CD4-positive, alpha-beta T cell treated with Interleukin-12 subunit alpha and Interleukin-12 subunit beta, for 1 hour (primary cell): ENCODE data around the gene SCN7A.
"Not testable (repeated sequence)": the region's sequence is repeated elsewhere in the genome, so short reads cannot be mapped to it uniquely, and the experiment has no call there.

ENCODE experiments used
- DNase-seq: peaks from one replicate; pipeline ENCODE4 v3.0.0-alpha.2; 2020

The SCN7A gene

DNA sequence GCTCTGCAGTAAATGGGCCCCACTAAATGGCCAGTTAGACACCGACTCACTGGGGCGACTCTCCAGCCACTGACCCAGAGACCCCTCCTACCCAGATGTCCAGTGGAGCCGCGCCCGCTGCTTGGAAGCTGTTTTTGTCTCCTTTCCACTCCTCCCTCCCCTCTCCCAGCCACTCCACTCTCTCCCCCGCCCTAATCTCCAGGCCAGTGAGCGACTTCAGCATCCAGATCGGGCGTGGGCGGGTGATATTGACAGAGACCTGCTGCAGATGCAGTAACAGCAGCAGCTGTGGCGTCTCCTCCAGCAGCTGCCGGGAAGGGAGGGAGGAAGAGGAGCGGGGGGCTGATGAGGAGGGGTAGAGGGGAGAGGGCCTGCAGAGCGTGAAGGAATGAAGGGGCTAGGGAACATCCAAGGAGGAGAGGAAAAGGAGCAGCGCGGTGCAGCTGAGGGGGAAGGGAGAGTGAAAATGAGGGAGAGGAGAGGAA lies at the start of gene SCN7A:
Gene SCN7A (minus strand): TSS at position 110 of the 485 bp plus-strand sequence. CDS start 16,553 bp downstream, outside the sequence.
- no peak for DNase-seq

DNA sequence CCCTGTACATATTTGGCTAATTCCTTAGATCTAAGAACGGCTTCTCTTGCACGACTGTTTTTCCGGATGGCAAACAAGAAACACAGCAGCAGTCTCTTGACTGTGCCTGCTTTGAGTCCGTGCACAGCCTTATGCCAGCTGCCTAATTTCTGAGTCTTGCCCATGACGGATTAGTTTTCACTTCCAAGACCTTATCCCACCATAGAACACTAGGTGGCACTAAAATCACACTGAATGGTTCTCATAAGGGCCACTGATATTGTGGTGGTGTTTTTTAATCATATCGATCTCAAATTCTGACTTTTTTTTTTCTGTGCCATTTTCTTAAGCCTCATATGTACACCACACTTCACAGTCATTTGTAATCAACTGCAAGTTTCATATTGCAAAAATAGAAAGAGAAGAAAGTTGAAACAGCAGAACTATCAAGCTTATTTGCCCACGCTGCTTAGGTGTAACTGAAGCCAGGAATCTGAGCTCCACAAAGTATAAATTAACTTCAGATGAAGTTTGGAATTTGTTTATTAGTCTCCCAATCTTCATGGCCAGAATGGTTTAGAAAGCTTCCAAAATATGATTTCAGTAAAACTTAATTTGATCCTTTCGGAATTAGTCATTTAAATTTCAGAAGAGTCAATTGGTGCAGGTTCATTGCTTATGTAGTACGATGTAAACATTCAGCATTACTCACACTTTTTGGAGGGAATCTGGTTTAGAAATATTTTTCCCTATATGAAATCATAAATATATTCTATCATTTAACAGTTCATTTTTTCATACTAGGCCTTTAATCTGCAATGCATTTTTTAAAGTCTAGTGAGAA lies 45.5 kb upstream of the SCN7A start:
- DNase-seq, result peak; percentile 41

DNA sequence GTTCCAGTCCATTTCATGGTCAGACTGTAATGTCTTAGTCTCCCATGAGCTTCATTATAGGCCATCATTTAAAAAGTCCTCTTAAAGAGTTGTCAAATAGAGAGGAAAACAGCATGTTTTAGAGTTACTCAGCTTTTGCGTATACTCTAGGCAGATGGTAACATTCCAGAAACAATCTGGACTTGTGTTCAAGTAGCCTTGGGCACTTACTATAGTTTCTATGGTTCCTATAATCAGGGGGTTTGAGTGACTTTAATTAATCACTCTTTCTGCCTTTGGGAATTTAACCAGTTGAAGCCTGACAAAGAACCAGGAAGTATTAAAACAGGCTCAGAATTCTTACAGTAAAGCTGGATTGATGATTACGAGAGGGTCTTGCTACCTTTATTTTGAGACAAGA lies 42.1 kb upstream of the SCN7A start:
- DNase-seq, result no peak

DNA sequence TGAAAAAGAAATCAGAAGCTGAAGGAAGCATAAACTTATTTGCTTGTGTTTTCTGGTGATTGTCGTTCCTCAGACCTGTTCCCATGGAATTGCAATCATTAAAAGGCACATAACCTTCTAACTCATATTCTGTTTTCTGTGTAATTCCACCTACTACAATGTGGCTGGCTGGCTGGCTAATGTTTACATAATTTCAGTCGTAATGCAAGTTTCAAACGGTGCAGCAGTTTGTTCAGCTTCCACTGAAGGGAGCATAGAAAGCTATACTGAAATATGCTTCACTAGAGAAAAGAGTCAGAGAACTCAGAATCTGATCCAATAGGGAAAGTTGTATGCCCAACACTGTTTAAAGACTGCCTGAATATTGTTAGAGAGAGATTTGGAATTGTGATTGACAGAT lies 27.1 kb upstream of the SCN7A start:
- no peak for DNase-seq

DNA sequence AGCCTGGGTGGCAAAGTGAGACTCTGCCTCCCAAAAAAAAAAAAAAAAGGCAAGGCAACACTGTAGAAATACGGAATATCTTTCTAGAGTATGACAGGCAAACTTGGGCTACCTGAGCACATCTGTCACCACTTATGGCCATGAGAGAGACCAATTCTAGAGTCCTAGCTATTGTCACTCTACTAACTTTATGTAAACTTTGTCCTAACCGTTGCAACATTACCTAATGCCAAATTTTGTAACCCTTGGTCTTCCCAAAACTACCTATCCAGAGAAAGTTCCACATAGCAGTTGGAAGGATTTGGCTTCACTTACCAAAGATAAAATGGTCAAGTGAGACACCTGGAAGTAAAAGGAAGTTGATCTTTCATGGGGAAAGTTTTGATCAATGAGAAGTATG lies 26.6 kb upstream of the SCN7A start:
- no peak for DNase-seq

DNA sequence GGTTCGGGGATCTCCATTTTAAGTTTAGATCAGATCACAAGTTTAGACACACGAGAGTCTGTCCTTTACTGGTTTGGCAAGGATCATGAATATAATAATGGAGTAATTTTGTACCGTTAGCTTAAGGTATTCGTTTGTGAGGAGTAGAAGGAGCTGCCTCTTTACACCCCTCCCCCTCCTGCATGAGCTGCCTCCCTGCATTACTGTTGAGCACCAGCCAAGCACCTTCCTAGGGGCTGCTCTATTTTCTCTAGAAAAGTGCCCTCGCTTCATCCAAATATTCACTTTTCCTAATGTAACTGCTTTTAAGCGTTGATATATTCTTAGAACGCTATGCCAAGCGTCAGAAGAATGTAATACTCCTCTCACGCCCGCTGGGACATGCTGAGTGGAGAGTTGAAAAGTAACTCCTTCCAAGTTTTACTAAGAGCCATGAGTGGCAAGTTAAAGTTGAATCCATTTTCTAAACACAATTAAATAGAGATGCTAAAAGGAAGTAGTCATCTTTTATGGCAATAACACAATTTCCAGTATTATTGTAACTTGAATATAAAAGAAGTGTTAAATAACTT lies 25.4 kb upstream of the SCN7A start:
- DNase-seq, result no peak

DNA sequence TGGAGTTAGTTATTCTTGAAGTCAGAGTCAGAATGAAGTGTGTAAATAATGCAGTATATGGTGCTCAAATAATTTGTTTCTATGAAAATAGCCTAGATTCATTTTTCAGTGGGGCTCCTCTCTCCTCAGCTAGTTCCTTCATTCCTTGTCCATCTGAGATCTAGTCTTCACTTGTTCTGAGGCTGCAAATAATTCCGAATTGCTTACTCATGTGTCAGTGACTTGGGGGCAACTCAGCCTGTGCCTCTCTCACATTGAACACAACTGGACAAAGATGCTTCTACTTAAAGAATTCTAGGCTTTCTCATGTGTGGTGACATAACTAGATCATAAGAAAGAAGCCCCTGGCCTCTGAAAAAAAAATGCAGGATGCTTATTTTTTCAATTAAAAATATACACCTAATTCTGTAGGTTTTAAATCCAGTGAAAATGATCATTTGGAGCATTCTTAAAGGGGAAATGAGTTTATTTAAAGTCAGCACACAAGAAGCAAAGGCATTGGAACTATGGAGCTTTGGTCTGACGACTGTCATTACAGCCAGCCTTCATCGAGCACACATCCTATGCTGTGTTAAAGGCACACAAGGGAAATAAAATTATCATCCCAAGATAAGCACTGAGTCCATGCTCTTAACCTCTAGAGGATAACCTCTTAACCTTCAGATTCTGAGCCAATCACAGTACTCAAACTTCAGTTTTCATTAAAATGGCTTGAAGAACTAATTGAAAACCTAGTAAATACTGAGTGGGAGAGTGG lies 24.8 kb upstream of the SCN7A start:
- no peak for DNase-seq

DNA sequence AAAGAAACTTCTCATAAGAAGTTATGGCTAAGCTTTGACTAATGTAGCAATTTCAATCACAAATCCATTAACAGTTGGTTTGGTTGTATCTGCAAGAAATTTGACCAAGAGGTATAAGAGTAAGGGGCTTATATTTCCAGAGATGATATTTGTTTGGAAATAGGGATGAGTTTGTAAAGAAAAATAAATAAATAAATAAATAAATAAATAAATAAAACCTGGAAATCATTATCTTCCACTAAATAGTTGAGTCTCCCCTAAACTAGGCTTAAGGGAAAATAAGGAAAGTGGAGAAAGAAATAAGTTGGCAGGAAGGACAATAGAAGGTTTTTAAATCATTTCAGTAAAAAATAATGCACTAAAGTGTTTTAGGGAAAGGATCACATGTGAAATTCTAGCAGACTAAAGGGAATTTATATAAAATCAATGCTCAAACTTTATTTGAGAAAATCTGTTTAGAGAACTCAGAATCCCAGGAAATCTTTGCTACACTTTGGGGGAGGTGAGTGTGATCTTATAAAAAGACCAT lies 23.5 kb upstream of the SCN7A start:
- no peak for DNase-seq

DNA sequence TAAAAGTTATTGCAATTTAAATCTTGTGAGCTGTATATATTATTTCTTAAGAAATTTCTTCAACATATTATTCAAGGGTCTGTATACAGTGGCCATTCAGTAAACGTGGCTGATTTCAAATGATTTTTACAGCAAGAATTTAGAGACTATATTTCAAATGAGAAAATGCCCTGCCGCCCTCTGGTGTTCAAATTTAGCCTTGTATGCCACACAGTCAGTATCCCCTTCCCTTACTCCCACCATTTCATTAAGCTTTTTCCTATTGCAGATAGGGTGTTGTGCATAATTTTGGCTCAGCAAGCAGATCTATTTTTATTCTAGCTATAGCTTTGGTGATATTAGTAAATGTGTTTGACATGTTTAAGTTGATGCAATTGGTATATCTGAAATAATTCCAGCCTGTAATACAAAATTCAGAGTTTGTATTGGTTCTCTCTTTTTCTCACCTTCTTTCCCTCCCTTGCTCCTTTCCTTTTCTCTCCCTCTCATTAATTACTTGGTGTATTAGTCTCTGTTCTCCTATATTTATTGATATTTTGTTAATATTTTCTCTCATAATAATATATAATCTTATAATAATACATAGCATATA lies 22.8 kb upstream of the SCN7A start:
- DNase-seq, result no peak

DNA sequence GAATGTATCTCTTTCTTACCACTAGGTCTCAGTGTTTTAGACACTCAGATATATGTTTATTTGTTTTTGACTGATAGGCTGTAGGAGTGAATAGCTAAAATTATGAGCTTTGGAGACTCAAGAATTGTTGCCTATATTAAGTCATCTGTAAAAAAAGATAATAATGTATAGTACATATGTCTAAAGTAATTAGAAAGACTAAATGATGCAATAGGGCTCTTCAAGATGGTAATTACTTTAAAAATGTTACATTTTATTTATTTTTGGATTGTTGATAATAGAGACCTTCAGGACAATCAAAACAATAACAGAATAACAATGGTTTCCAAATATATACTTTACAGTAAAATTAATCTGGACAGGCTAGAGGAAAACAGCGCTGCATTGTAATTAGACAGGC lies 19.9 kb upstream of the SCN7A start:
- DNase-seq, result no peak

DNA sequence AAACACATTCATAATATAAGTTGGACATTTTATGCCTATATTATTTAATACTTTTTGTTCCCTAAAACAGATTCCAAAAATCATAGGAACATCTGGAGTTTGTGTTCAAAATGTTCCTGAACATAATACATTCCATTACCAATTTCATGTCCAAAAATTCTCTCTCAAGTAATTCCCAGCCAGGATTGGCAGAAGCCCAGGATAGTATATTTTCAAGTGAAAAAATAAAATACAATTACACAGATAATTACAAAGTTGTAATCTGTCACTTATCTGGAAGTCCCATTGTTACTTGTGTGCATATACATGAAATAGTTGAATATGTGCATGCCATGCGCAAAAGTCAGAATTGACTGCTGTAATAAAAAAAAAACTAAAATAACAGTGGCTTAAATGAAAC lies 5.2 kb upstream of the SCN7A start:
- DNase-seq, result no peak

DNA sequence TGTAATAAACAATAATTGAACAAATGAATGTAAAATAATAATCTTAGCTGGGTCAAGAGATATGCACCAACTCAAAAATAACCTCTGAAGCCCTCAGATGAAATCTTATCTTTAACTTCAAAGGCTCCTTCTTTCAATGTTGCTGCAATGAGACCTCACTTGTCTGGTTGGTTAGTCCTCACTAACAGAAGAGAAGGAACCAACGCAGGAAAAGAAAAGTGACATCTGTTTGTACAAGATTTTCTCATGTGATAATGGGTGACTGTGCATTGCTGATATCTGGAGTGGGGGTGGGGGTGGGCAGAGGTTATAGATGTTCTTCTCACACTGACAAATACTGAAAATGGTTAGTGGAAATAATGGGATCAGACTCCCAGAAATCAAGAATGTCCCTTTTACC lies 2.6 kb downstream of the SCN7A start:
- DNase-seq, result no peak

DNA sequence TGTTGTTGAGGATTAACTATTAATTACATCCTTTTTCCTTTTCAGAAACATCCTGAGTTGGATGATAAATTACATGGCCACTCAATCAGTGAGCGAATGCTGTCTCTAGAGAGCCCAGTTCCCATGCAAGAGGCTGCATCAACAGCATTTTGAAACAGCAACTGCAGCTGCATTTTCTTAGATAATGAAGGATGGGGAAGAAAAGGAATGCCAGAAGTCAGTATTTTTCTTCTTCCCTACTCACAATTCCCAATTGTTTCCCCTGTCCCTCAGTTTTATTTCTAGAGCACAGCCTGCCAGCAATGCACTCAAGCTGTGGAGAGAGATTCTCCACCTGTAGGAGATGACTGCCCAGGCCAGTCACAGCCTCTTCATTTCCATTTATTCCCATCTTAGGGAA lies 6.9 kb downstream of the SCN7A start:
- no peak for DNase-seq

DNA sequence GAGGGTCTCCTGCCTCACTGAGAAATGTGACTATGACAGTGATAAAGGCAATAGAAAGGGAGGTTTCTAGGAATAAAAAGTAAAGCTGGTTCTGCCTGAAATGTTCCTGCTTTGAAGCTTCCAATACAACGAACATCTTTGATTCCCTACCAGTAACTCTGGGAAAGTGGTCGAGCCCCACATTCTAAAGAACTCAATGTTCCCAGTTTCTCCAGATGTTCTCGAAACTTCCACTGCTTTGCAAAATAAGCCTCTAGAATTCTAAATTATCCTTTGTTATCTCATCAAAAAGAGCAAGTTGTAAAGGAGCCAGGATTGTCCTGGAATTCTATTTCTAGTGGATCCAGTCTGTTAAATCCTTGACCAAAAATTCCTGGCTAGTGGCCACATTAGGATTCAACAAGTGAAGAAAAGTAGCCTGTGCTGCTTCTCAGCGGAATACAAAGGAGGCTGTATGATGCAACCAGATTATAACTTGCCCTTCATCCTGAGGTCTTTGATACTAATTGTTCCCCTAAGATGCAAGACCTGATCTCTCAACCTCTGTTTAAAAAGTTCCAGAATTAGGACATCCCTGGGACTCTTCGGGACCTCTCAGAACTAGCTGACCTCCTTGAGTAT lies 8.4 kb downstream of the SCN7A start:
- no peak for DNase-seq

DNA sequence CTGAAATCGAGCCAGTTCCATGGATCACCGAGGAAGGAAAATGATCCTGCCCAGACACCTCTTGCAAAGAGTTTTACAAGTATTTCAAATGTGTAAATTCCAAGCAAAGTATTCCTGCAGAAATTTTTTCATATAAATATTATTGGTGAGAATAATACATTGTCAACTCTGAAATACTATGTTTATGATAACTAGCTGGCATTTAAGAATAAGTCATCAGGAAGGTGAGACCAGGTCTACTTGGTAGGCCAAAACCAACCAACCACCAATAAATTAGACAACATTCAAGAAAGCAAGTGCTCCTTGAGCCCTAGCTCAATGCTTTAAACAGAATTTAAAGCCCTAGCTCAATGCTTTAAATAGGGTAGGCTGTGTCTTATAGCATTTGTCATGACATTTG lies 21.7 kb downstream of the SCN7A start:
- DNase-seq, result no peak

DNA sequence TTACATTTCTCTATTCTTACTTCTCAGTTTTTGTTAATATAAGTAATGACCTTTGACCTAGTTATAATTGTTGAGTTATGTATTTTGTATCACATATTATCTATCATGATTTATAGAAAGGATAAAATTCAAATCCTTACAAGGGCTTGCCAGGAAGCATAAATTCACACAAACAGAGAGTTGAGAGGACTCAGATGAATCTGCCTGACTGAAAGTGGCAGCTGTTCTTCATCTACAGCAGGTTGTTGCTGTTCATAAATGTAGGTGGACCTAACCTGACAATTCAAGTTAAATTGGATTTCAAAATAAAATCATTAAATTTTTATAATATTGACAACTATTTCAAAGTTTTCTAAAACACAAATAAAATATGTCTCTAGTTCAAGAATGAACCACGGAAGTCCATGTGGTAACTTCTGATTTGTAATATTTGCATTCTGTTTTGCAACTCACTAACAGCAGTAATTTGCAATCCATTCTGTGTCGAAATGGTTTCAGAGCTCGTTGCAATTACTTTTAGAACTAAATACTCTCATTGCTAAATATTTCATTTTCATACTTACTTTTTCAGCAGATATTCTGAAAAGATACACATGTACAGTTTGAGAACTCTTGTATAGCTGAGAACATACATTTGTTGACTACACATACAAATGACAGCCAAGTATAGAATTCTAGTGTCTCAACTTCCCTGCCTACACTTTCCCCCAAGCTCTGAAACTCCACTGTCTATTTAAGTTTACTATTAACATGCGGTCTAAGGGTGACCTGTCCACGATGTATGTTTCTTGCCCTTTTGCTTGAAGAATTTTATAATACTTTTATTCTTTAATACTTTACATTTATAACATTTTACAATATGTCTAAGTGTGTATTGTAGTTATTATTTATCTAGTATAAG lies 25.7 kb downstream of the SCN7A start:
- no peak for DNase-seq

DNA sequence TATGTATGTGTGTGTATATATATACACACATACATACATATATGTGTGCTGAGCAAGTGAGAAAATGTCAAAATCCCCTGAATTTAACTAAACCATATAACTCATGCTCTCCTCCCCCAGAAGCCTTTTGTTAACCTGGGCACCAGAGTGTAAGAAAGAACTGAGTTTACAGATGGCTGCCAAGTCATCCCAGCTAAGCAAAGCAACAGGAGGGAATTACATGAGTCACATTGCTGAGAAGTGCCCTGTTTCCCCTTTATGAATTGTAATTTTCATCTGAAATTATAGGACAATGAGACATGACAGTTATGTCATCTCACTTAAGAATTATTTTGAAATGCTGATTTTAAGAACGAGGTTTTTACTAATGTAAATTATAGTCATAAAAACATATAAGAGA lies 29.9 kb downstream of the SCN7A start:
- no peak for DNase-seq

DNA sequence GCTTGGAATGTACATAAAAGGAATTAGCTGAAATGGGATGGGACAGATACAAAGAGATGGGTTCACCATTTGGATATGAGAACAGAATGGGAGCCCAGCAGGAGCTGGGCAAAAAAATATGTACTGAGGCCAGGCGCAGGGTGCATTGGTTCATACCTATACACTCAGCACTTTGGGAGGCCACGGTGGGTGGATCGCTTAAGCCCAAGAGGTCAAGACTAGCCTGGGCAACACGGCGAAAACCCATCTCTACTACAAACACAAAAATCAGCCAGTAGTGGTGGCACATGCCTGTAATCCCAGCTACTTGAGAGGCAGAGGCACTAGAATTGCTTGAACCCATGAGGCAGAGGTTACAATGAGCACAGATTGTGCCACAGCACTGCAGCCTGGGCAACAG lies 30.4 kb downstream of the SCN7A start:
- no peak for DNase-seq

DNA sequence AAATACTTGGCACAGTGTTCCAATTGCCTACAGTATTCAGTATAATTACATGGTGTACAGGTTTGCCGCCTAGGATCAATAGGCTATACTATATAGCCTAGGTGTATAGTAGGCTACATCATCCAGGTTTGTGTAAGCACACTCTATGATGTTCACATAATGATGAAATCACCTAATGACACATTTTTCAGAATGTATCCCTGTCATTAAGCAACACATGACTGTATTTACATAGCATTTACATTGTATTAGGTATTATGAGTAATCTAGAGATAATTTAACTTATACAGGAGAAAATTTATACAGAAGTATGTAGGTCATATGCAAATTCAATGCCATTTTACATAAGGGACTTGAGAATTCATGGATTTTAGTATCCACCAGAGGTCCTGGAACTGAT lies 35.4 kb downstream of the SCN7A start:
- DNase-seq, result no peak

DNA sequence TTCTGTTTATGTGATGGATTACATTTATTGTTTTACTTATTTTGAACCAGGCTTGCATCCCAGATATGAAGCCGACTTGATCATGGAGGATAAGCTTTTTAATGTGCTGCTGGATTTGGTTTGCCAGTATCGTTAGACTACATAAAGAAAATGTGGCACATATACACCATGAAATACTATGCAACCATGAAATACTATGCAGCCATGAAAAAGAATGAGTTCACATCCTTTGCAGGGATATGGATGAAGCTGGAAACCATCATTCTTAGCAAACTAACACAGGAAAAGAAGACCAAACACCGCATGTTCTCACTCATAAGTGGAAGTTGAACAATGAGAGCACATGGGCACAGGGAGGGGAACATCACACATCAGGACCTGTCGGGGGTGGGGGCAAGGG lies 38.2 kb downstream of the SCN7A start:
- not testable (repeated sequence) for DNase-seq

DNA sequence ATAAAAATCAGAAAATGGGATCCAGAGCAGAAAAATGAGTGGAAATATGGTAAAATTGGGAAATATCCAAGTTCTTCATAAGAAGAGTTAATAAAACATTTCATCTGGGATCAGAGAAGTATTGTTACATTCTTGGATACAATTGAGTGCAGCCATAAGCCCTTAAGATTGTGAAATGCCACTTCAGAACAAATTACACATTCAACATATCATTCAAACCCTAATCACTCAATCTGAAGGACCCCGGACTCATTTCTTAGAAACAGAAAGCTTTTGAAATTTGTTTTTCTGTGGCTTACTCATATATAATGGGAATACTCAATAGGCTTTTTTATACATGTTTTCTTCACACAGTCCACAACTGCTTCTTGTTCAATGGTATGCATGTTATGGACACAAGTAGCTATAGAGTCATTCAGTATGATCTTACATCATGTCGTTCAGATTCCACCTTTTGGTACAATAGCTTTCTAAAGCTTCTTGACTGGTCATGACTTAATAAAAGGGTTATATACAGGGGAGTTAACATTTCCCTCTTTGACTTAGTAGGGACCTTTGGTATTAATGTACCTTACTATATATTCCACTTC lies 39.9 kb downstream of the SCN7A start:
- DNase-seq, result no peak
